Measurements from ENCODE around the gene TARM1.

DNA sequence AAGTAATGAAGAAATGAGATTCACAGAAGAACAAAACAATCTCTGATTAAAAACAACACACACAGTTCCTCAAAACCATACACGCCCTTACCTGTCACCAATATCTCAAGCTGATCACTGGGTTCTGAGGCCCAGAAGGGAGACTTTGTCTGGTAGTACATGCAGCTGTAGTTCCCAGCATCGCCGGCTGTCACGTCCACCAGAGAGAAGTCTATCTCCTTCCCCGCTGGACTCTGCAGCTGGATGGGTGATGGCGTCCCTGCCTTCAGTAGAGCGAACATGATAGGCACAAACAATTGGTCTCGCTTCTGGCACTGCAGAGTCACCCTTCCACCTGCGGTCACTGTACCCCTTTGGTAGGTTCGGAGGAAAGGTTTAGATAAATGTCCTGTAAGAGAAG is 7.3 kb downstream of the TARM1 start:
- TF ChIP-seq, protein P1, sequence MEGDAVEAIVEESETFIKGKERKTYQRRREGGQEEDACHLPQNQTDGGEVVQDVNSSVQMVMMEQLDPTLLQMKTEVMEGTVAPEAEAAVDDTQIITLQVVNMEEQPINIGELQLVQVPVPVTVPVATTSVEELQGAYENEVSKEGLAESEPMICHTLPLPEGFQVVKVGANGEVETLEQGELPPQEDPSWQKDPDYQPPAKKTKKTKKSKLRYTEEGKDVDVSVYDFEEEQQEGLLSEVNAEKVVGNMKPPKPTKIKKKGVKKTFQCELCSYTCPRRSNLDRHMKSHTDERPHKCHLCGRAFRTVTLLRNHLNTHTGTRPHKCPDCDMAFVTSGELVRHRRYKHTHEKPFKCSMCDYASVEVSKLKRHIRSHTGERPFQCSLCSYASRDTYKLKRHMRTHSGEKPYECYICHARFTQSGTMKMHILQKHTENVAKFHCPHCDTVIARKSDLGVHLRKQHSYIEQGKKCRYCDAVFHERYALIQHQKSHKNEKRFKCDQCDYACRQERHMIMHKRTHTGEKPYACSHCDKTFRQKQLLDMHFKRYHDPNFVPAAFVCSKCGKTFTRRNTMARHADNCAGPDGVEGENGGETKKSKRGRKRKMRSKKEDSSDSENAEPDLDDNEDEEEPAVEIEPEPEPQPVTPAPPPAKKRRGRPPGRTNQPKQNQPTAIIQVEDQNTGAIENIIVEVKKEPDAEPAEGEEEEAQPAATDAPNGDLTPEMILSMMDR (IDR thresholded peaks at IDR 0.05), result no peak
- TF ChIP-seq EZH2 (IDR thresholded peaks at IDR 0.05; ENCODE audit: borderline replicate concordance, insufficient read depth, low read depth, low read length, poor library complexity, severe bottlenecking), result no peak
